ENCODE measurements around the gene MAP3K3.

- TF ChIP-seq PAX8 (IDR thresholded peaks at IDR 0.05), result no peak
- TF ChIP-seq ZBTB4 (CRISPR knock-in tag; IDR thresholded peaks at IDR 0.05), result no peak
- no peak for TF ChIP-seq BHLHE40 (IDR thresholded peaks at IDR 0.05; ENCODE audit: borderline replicate concordance in 1 of 2, low read depth in 2 of 2, low read length in 1 of 2)
- TF ChIP-seq POLR2A (IDR thresholded peaks at IDR 0.05; ENCODE audit: low read depth, low read length), result no peak
- TF ChIP-seq MAX (IDR thresholded peaks at IDR 0.05; ENCODE audit: low read depth, low read length), result no peak
- TF ChIP-seq TAF1 (IDR thresholded peaks at IDR 0.05; ENCODE audit: borderline replicate concordance, low read depth, low read length), result no peak
- no peak for TF ChIP-seq ZNF592 (IDR thresholded peaks at IDR 0.05)
- TF ChIP-seq CTCF (IDR thresholded peaks at IDR 0.05 in 2 of 3, conservative IDR thresholded peaks at IDR 0.05 in 1 of 3; ENCODE audit: control insufficient read depth in 2 of 3, extremely low read depth in 1 of 3, insufficient read depth in 1 of 3, low read depth in 3 of 3, low read length in 3 of 3), result no peak
These were observed 19.7 kb downstream of the MAP3K3 start for GRCh38 chr17:63641692-63642448.

Measured in GM12878 (cell line).